Keratinocyte (primary cell): Measurements from ENCODE around the gene VIPR2.

Experiments
- CTCF ChIP-seq, 3 experiments: IDR thresholded peaks in 1 of 3; conservative IDR thresholded peaks in 1 of 3; optimal IDR thresholded peaks in 1 of 3; 2 replicates in 2 of 3; 3 replicates in 1 of 3; pipeline versions ENCODE3 to v1.5.1; 2011; ENCODE audit warnings: low read length in 3 of 3, mild to moderate bottlenecking in 3 of 3, moderate library complexity in 2 of 3, control low read depth in 1 of 3, inconsistent platforms in 1 of 3; ENCODE audit not compliant: insufficient read depth in 2 of 3; ENCODE audit errors: extremely low read depth in 1 of 3
- EZH2 ChIP-seq: IDR thresholded peaks from one replicate; pipeline ENCODE4 v1.6.1; 2012; ENCODE audit warnings: inconsistent platforms, mild to moderate bottlenecking, low read length, moderate library complexity

GRCh38 chr7:159068488-159068811, 76.2 kb downstream of the VIPR2 start:
- no peak for TF ChIP-seq EZH2
- TF ChIP-seq CTCF (optimal IDR thresholded peaks at IDR 0.05 in 1 of 3, IDR thresholded peaks at IDR 0.05 in 1 of 3, conservative IDR thresholded peaks at IDR 0.05 in 1 of 3; ENCODE audit: extremely low read depth in 1 of 3, insufficient read depth in 2 of 3, low read length in 3 of 3) = no peak
